HepG2 (cell line): Measurements from ENCODE around the gene ZNRF3. TPM values are rescaled to one million over a fixed set of nuclear protein-coding genes. Genes with fewer than 3 reads are reported as not detected.
A peak's percentile ranks its signal among the peaks of the same experiment; 100 is the strongest.

Experiments used
- CSRNP1 ChIP-seq: sonication (generic); formaldehyde crosslinking; IDR thresholded peaks from 2 replicates; pipeline ENCODE4 v1.8.1; 2023; ENCODE audit warnings: mild to moderate bottlenecking, missing genetic modification reagents
- DPF2 ChIP-seq: sonication (generic); formaldehyde crosslinking; IDR thresholded peaks from 2 replicates; pipeline ENCODE4 v1.4.0; 2020; ENCODE audit warnings: mild to moderate bottlenecking, low read depth, missing genetic modification reagents, borderline replicate concordance
- ELF1 ChIP-seq: sonication (generic); formaldehyde crosslinking; IDR thresholded peaks from 2 replicates; pipeline ENCODE4 v1.4.0; 2020; ENCODE audit warnings: missing genetic modification reagents
- ERF ChIP-seq: IDR thresholded peaks from 2 replicates; pipeline ENCODE4 v1.6.1; 2018; ENCODE audit warnings: missing biosample characterization, missing genetic modification reagents
- IKZF4 ChIP-seq: sonication (generic); formaldehyde crosslinking; IDR thresholded peaks from 2 replicates; pipeline ENCODE4 v1.5.1; 2020; ENCODE audit warnings: borderline replicate concordance, mild to moderate bottlenecking, low read depth, missing genetic modification reagents; ENCODE audit errors: not compliant biosample characterization
- MAFG ChIP-seq: sonication (generic); formaldehyde crosslinking; IDR thresholded peaks from 2 replicates; pipeline ENCODE4 v1.5.1; 2020; ENCODE audit warnings: mild to moderate bottlenecking, missing genetic modification reagents
- MXD1 ChIP-seq: sonication (generic); formaldehyde crosslinking; IDR thresholded peaks from 2 replicates; pipeline ENCODE4 v1.4.0; 2020; ENCODE audit warnings: mild to moderate bottlenecking, missing genetic modification reagents
- PBX2 ChIP-seq: IDR thresholded peaks from 2 replicates; pipeline ENCODE4 v1.6.1; 2016; ENCODE audit warnings: control low read depth
- POLR2AphosphoS2 ChIP-seq: IDR thresholded peaks from 2 replicates; pipeline ENCODE4 v1.6.1; 2011; ENCODE audit warnings: low read depth, low read length, improper control_type of control experiment
- SMC3 ChIP-seq: IDR thresholded peaks from 2 replicates; pipeline ENCODE4 v1.6.1; 2011; ENCODE audit warnings: low read length, improper control_type of control experiment
- XBP1 ChIP-seq: sonication (generic); formaldehyde crosslinking; IDR thresholded peaks from 2 replicates; pipeline ENCODE4 v1.5.0; 2020; ENCODE audit warnings: missing genetic modification reagents
- ZFP36L2 ChIP-seq: sonication (generic); formaldehyde crosslinking; IDR thresholded peaks from 2 replicates; pipeline ENCODE4 v1.4.0; 2020; ENCODE audit warnings: missing genetic modification reagents
- ZFP82 ChIP-seq: sonication (generic); formaldehyde crosslinking; IDR thresholded peaks from 2 replicates; pipeline ENCODE4 v1.5.1; 2020; ENCODE audit warnings: mild to moderate bottlenecking, missing genetic modification reagents, borderline replicate concordance
- ZNF143 ChIP-seq: sonication (generic); formaldehyde crosslinking; IDR thresholded peaks from 2 replicates; pipeline ENCODE4 v1.4.0; 2020; ENCODE audit warnings: missing genetic modification reagents
- ZNF333 ChIP-seq: sonication (generic); formaldehyde crosslinking; IDR thresholded peaks from 2 replicates; pipeline ENCODE4 v1.4.0; 2020; ENCODE audit warnings: mild to moderate bottlenecking, missing genetic modification reagents, borderline replicate concordance
- ZNF34 ChIP-seq: sonication (generic); formaldehyde crosslinking; IDR thresholded peaks from 2 replicates; pipeline ENCODE4 v1.4.0; 2020; ENCODE audit warnings: mild to moderate bottlenecking, missing genetic modification reagents, borderline replicate concordance
- ZNF367 ChIP-seq: sonication (generic); formaldehyde crosslinking; IDR thresholded peaks from 2 replicates; pipeline ENCODE4 v1.4.0; 2020; ENCODE audit warnings: missing genetic modification reagents, borderline replicate concordance
- ZNF44 ChIP-seq: sonication (generic); formaldehyde crosslinking; IDR thresholded peaks from 2 replicates; pipeline ENCODE4 v1.5.1; 2020; ENCODE audit warnings: mild to moderate bottlenecking, missing genetic modification reagents
- ZNF572 ChIP-seq: sonication (generic); formaldehyde crosslinking; IDR thresholded peaks from 2 replicates; pipeline ENCODE4 v1.5.1; 2020; ENCODE audit warnings: mild to moderate bottlenecking, missing genetic modification reagents
- ZNF891 ChIP-seq: sonication (generic); formaldehyde crosslinking; IDR thresholded peaks from 2 replicates; pipeline ENCODE4 v1.5.0; 2020; ENCODE audit warnings: mild to moderate bottlenecking, missing genetic modification reagents
- polyA plus RNA-seq, 8 experiments: library from polyadenylated mRNA; depleted of rRNA in 3 of 8; stranded (reverse) in 7 of 8; unstranded in 1 of 8; fragments of >200 nt; fragmentation: Illumina TruSeq in 4 of 8; extraction: Trizol in 4 of 8; gene quantifications; 2 replicates each; pipeline versions ENCODE4 v1.2.1 to v1.2.3, GENCODE V29; 2011 to 2016; ENCODE audit warnings: low read depth in 4 of 8, missing spikeins in 1 of 8, mixed read lengths in 1 of 8; ENCODE audit not compliant: insufficient read depth in 1 of 8
- total RNA-seq, 5 experiments: library from RNA; depleted of rRNA; stranded (reverse); fragments of >200 nt; fragmentation: Illumina TruSeq; extraction: Trizol; gene quantifications; 2 replicates each; pipeline ENCODE4 v1.2.3, GENCODE V29; 2016; ENCODE audit warnings: low read depth in 1 of 5
- TF ChIP-seq, protein P1 (sequence below): sonication (generic); formaldehyde crosslinking; IDR thresholded peaks from 2 replicates; pipeline ENCODE4 v1.5.1; 2020; ENCODE audit warnings: mild to moderate bottlenecking, missing genetic modification reagents, moderate library complexity

The ZNRF3 gene
- total and polyA plus RNA-seq, 2 of the 13 experiments (the other 11 are each of a cell fraction or from before 2014, with no cell fraction given), result 20.3 to 36.7 TPM

DNA sequence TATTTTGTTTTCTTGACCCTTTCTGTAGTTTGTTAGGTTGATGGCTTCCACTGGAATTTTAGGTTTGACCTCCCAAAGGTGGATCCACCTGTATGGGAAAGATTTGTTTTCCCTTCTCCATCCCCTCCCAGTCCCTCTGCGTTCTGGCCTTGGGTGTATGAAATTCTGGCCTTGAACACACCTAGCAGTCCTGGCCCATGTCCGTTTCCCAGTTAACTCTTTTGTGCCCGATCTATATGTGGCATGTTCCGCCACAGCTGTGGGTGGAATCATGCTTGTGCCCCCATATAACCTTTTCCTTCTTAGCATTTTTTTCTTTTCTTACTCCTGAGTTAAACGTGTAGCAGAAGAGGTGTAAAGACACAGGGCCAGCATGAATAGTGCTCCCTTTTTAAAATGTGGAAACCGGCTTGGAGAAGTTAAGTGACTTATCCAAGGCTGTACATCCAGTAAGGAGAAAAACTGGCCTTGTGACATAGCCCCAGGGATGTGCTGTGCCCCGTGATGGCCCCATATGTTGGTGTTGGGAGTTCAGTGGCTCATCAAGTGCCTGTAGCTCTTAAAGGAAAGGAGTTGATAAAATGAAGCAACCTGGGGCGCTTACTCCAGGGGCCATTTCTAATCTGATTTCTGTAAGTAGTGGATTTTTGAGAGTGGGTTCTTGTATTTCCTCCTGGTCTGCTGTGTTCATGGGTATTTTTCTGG, 39.3 kb downstream of the ZNRF3 start (continued):
- TF ChIP-seq ZNF34 (CRISPR knock-in tag) (no peak), ZFP36L2 (no peak), PBX2 (CRISPR knock-in tag) (no peak), ZNF333 (CRISPR knock-in tag) (no peak), CSRNP1 (CRISPR knock-in tag) (no peak), ZNF143 (no peak), DPF2 (CRISPR knock-in tag) (peak; percentile 60), ERF (CRISPR knock-in tag) (peak; percentile 60; the same call in 1 of the 2 replicates), XBP1 (no peak), IKZF4 (CRISPR knock-in tag) (no peak), ELF1 (CRISPR knock-in tag) (no peak), MXD1 (CRISPR knock-in tag) (no peak), POLR2AphosphoS2 (no peak), SMC3 (0 out of 2 replicates have a peak, but pooled peaks have one; percentile 3), ZNF891 (CRISPR knock-in tag) (no peak), ZNF367 (CRISPR knock-in tag) (no peak), ZFP82 (CRISPR knock-in tag) (no peak), ZNF44 (CRISPR knock-in tag) (no peak), ZNF572 (CRISPR knock-in tag) (no peak), MAFG (no peak)
- TF ChIP-seq, protein P1, sequence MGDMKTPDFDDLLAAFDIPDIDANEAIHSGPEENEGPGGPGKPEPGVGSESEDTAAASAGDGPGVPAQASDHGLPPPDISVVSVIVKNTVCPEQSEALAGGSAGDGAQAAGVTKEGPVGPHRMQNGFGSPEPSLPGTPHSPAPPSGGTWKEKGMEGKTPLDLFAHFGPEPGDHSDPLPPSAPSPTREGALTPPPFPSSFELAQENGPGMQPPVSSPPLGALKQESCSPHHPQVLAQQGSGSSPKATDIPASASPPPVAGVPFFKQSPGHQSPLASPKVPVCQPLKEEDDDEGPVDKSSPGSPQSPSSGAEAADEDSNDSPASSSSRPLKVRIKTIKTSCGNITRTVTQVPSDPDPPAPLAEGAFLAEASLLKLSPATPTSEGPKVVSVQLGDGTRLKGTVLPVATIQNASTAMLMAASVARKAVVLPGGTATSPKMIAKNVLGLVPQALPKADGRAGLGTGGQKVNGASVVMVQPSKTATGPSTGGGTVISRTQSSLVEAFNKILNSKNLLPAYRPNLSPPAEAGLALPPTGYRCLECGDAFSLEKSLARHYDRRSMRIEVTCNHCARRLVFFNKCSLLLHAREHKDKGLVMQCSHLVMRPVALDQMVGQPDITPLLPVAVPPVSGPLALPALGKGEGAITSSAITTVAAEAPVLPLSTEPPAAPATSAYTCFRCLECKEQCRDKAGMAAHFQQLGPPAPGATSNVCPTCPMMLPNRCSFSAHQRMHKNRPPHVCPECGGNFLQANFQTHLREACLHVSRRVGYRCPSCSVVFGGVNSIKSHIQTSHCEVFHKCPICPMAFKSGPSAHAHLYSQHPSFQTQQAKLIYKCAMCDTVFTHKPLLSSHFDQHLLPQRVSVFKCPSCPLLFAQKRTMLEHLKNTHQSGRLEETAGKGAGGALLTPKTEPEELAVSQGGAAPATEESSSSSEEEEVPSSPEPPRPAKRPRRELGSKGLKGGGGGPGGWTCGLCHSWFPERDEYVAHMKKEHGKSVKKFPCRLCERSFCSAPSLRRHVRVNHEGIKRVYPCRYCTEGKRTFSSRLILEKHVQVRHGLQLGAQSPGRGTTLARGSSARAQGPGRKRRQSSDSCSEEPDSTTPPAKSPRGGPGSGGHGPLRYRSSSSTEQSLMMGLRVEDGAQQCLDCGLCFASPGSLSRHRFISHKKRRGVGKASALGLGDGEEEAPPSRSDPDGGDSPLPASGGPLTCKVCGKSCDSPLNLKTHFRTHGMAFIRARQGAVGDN (CRISPR knock-in tag), result no peak
